Chondrocyte (in vitro differentiated cells): Measurements from ENCODE around the gene EXD3. TPM values are rescaled to one million over a fixed set of nuclear protein-coding genes. Genes with fewer than 3 reads are reported as not detected.

ENCODE experiments used
- DNase-seq: peaks from one replicate; pipeline ENCODE4 v3.0.0; 2021; ENCODE audit warnings: mixed read lengths, low spot score
- H3K27ac Mint-ChIP-seq: one replicate; pipeline ENCODE4 v1.8.0; 2021; ENCODE audit warnings: mild to moderate bottlenecking, moderate library complexity, mixed read lengths; ENCODE audit not compliant: unreplicated experiment
- H3K27me3 Mint-ChIP-seq: 2 replicates; pipeline ENCODE4 v1.8.0; 2021; ENCODE audit warnings: low read depth, mixed read lengths
- H3K36me3 Mint-ChIP-seq: 2 replicates; pipeline ENCODE4 v1.8.0; 2021; ENCODE audit warnings: low read depth, mixed read lengths
- H3K4me1 Mint-ChIP-seq: 2 replicates; pipeline ENCODE4 v1.8.0; 2021; ENCODE audit warnings: low read depth, mild to moderate bottlenecking, mixed read lengths
- H3K4me3 Mint-ChIP-seq: one replicate; pipeline ENCODE4 v1.8.0; 2021; ENCODE audit warnings: mild to moderate bottlenecking, moderate library complexity, mixed read lengths; ENCODE audit not compliant: unreplicated experiment
- H3K9me3 Mint-ChIP-seq: 2 replicates; pipeline ENCODE4 v1.8.0; 2021; ENCODE audit warnings: low read depth, mixed read lengths
- total RNA-seq: library from RNA; stranded (reverse); gene quantifications from 3 replicates; pipeline ENCODE4 v1.2.1, GENCODE V29; 2021
- TF ChIP-seq, protein P1 (sequence below): fragments of 200-600 bp; sonication (generic); IDR thresholded peaks from 2 replicates; pipeline ENCODE4 v1.5.0; 2021; ENCODE audit warnings: antibody characterized with exemption, mild to moderate bottlenecking, moderate library complexity

The EXD3 gene
- total RNA-seq, 1 donor from 2014 or later: 11.6 TPM

DNA sequence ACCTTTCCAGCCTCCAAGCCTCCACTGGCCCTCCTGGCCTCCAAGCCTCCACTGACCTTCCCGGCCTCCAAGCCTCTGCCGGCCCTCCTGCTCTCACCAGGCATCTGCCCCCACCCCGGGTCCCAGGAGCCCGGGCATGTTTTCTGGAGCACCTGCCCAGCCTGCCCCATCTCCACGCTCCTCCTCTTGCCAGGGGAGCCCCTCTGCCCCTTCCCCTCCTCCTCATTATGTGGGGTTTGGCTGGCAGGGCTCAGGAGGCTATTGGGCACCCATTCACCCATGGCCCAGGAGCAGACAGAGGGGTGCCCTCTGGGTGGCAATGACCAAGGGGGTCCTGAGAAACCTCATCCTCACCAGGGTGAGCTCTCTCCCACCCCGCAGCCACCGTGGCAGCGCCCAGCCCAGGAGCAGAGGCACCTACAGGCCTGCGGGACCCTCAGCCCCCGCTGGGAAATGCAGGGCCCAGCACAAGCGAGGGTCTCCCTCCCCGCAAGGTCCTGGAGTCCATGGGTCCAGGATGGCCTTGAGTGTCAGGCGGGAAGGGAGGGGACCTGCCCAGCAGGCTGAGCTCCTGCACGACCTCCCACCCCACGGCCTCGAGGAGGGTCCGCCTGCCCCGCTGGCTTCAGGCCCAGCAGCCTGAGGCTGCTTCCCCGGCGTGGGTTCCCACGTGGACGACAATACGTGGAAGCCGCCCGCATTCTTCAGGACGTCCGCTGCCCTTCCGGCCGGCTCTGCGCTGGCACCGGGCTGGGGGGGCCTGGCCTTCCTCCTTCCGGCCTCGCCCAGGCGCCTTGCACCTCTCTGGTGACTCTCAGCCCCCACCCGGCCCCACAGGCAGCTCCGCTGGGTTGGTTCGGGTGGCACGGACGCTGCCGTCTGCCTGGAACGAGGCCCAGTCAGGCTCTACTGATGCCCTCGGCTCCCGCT is 69.5 kb downstream of the EXD3 start:
- Mint-ChIP-seq H3K36me3 (peaks cover 12% of the 10 kb centered on the region), H3K27ac (no peak overlapping the region), H3K9me3 (peaks cover 15% of the 10 kb centered on the region), H3K4me1 (no peaks in the 10 kb centered on the region), H3K4me3 (no peak overlapping the region), H3K27me3 (no peaks in the 10 kb centered on the region)
- DNase-seq: no peak
- TF ChIP-seq, protein P1, sequence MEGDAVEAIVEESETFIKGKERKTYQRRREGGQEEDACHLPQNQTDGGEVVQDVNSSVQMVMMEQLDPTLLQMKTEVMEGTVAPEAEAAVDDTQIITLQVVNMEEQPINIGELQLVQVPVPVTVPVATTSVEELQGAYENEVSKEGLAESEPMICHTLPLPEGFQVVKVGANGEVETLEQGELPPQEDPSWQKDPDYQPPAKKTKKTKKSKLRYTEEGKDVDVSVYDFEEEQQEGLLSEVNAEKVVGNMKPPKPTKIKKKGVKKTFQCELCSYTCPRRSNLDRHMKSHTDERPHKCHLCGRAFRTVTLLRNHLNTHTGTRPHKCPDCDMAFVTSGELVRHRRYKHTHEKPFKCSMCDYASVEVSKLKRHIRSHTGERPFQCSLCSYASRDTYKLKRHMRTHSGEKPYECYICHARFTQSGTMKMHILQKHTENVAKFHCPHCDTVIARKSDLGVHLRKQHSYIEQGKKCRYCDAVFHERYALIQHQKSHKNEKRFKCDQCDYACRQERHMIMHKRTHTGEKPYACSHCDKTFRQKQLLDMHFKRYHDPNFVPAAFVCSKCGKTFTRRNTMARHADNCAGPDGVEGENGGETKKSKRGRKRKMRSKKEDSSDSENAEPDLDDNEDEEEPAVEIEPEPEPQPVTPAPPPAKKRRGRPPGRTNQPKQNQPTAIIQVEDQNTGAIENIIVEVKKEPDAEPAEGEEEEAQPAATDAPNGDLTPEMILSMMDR: no peak

DNA sequence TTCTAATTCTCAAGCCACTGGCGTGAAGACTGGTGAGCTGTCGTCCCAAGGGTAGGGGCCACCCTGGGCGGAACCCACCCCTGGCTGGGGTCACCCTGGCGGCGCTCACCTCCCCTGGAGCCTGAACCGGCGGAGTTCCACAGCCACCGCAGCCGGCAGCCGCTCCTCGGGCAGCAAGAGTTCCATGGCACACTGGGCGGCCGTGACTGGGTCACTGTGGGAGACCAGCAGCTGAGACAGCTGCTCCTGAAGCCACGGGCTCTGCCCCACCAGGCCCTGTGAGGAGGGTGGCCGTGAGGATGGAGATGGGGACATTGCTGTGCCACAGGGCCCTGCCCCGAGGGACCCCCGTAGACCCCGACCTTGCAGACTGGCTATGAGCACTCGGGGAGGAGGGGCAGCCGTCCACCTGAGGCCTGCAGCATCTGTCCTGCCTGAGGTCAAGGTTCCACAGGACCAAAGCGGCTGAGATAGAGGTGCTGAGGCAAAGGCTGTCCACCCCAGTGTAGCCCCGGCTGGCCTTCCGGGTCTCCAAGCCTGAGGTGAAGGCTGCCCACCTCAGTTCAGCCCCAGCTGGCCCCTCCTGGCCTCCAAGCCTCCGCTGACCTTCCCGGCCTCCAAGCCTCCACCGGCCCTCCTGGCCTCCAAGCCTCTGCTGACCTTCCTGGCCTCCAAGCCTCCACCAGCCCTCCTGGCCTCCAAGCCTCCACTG is 70.3 kb downstream of the EXD3 start:
- peaks cover 9% of the 10 kb centered on the region for H3K36me3 Mint-ChIP-seq
- no peak overlapping the region for H3K27ac Mint-ChIP-seq
- no peak overlapping the region for H3K4me3 Mint-ChIP-seq
- no peaks in the 10 kb centered on the region for H3K4me1 Mint-ChIP-seq
- DNase-seq: no peak
- TF ChIP-seq, protein P1: no peak
- H3K9me3 Mint-ChIP-seq: peaks cover 11% of the 10 kb centered on the region
- no peaks in the 10 kb centered on the region for H3K27me3 Mint-ChIP-seq

DNA sequence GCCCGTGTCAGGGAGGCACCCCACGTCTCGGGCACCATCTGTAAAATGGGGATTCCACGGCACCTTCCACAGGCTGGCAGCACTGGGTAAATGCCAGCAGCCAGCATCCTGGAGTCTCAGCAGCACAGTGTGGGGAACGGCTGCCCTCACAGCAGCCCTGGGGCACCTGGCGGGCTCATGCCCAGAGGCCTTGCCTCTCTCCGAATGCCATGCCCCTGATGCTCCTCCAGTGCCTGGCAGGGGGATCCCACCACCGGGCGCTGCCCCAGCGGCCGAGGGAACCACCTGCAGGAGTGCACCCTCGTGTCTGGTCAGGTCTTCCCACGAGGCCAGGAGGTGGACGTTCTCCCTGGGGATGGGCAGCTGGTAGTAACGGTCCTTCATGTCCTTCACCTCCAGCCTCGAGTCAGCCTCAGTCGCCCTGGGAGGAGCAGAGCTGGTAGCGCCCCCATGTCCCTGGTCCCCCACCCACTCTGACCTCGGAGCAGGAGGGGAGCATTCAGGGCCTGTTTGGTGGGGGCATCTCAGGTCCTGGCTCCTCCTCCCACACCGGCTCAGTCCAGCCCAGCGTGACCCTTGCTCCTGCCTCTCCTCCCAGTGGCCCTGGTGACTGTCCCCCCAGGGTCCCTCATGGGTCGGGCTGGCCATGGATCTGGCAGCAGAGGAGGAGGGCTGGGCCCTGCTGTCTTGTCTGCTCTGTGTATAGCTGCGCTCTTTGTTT is 71.0 kb downstream of the EXD3 start:
- Mint-ChIP-seq H3K4me3 (no peak overlapping the region), H3K4me1 (no peaks in the 10 kb centered on the region), H3K36me3 (peaks cover 8% of the 10 kb centered on the region), H3K9me3 (peaks cover 5% of the 10 kb centered on the region), H3K27ac (no peak overlapping the region), H3K27me3 (no peaks in the 10 kb centered on the region)
- TF ChIP-seq, protein P1: no peak
- no peak for DNase-seq

DNA sequence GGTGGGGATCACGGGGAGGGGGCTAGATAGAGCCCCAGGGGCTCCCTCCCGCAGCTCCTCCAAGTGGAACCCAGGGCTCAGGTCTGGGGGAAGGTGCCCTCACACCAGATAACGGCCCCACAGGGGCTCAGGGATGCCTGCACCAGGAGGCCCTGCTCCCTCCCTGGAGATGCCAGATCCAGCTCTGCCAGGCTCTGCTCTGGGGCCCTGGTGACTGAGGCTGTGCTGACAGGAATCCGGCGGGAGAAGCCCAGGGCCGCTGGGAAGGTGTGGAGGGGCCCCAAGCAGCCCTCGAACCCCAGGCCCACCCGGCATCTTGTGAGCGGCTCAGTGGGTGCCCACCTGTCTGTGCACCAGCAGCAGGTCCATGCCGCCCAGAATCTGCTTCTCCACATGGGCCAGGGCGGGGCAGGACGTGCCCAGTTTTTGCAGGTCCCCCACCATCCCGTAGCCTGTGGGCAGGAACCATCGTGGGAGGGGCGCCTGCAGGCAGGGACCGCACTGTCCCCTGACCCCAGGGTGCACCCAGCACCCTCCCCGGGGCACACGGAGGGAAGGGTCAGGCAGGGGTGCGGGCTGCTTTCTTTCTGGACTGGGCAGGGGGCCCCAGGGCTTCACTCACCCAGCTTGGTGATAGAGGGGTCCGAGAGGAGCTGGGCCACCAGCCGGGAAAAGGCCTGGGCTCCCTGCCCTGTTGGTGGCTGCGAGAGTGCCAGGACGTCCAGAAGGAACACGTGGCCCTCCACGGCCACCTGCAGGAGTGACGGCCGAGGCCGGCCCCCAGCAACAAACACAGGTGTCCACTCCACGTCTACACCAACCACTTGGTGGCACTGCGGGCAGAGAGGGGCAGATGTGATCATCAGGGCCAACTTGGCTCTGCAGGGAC is 72.0 kb downstream of the EXD3 start:
- TF ChIP-seq, protein P1: no peak
- no peak overlapping the region for H3K4me3 Mint-ChIP-seq

More for the DNA sequence above, 72.0 kb downstream of the EXD3 start:
- Mint-ChIP-seq H3K4me1 (no peaks in the 10 kb centered on the region), H3K27ac (no peak overlapping the region), H3K36me3 (peaks cover 11% of the 10 kb centered on the region), H3K9me3 (peaks cover 5% of the 10 kb centered on the region), H3K27me3 (no peaks in the 10 kb centered on the region)
- no peak for DNase-seq
